Rectal smooth muscle tissue (tissue), 1 donor: Measurements from ENCODE around the gene TTPAL.

Experiments used
- H3K27ac ChIP-seq: one replicate; pipeline ENCODE4 v1.7.0; 2013; ENCODE audit warnings: low read depth, low read length, inconsistent platforms
- H3K27me3 ChIP-seq: one replicate; pipeline ENCODE4 v1.7.0; 2013; ENCODE audit warnings: low read length; ENCODE audit not compliant: control insufficient read depth, insufficient read depth
- H3K36me3 ChIP-seq: one replicate; pipeline ENCODE4 v1.7.0; 2013; ENCODE audit warnings: low read length; ENCODE audit not compliant: control insufficient read depth, insufficient read depth
- H3K4me1 ChIP-seq: one replicate; pipeline ENCODE4 v1.7.0; 2013; ENCODE audit warnings: low read length; ENCODE audit not compliant: control insufficient read depth, insufficient read depth
- H3K4me3 ChIP-seq: one replicate; pipeline ENCODE4 v1.7.0; 2013; ENCODE audit warnings: low read length
- H3K9ac ChIP-seq: one replicate; pipeline ENCODE4 v1.7.0; 2013; ENCODE audit warnings: low read length

The TTPAL gene

GRCh38 chr20:44521484-44522481, 46.1 kb downstream of the TTPAL start, which contains the start of gene SERINC3:
TSS of gene SERINC3 (minus strand) at chr20:44522070. CDS start at chr20:44521951, 119 bp downstream.
- H3K4me1 ChIP-seq = peaks cover 11% of the 10 kb centered on the region
- H3K9ac ChIP-seq = peak within 1 kb of the TSS; percentile 100
- peak within 1 kb of the TSS; percentile 99 for H3K27ac ChIP-seq
- peak within 1 kb of the TSS; percentile 100 for H3K4me3 ChIP-seq
- H3K36me3 ChIP-seq = no peaks in the 10 kb centered on the region
- no peaks in the 10 kb centered on the region for H3K27me3 ChIP-seq

- H3K4me1 ChIP-seq = peaks cover 11% of the 10 kb centered on the region
- H3K9ac ChIP-seq = no peak overlapping the region
- no peak overlapping the region for H3K4me3 ChIP-seq
- no peaks in the 10 kb centered on the region for H3K36me3 ChIP-seq
- no peaks in the 10 kb centered on the region for H3K27me3 ChIP-seq
- peak overlapping the region; percentile 99 for H3K27ac ChIP-seq
Measured at GRCh38 chr20:44522841-44523240, 47.2 kb downstream of the TTPAL start.

DNA sequence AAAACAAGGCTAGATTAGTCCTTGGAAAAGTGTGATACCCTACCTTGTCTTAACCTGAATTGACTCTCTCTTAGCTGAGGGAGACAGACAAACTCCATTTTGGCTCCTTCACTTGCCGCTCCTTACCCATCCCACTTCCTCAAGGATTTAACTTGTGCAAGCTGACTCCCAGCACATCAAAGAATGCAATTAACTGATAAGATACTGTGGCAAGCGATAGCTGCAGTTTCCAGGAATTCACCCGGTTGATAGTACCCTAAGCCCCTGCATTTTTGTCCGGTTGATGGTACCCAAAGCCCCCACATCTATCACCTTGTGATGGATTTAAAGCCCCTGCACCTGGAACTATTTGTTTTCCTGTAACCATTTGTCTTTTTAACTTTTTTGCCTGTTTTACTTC, 48.1 kb downstream of the TTPAL start:
- Histone ChIP-seq H3K36me3 (no peaks in the 10 kb centered on the region), H3K9ac (no peak overlapping the region), H3K4me1 (peaks cover 11% of the 10 kb centered on the region), H3K27me3 (no peaks in the 10 kb centered on the region), H3K4me3 (no peak overlapping the region), H3K27ac (no peak overlapping the region)

GRCh38 chr20:44526129-44526528, 50.5 kb downstream of the TTPAL start:
- no peaks in the 10 kb centered on the region for H3K36me3 ChIP-seq
- no peak overlapping the region for H3K9ac ChIP-seq
- H3K27ac ChIP-seq = no peak overlapping the region
- no peaks in the 10 kb centered on the region for H3K4me1 ChIP-seq
- H3K27me3 ChIP-seq = no peaks in the 10 kb centered on the region
- H3K4me3 ChIP-seq = no peak overlapping the region

DNA sequence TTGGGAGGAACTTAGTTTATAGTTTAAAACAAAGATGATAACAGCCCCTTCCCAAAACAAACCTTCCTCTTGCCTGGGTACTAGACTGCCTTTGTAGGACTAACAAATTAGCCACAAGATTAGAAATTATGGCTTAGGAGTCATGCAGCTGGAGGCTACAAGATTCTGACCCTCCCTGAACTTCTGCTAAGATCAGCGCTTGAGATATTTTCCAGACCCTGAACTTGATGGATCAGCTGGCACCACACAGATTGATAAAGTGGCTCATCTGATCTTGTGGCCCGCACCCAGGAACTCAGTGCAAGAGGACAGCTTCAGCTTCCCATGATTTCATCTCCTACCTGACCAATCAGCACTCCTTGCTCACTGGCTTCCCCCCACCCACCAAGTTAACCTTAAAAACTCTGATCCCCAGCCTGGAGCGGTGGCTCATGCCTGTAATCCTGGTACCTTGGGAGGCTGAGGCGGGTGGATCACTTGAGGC, 52.1 kb downstream of the TTPAL start:
- Histone ChIP-seq H3K4me1 (no peaks in the 10 kb centered on the region), H3K4me3 (no peak overlapping the region), H3K36me3 (no peaks in the 10 kb centered on the region), H3K9ac (no peak overlapping the region), H3K27ac (no peak overlapping the region), H3K27me3 (no peaks in the 10 kb centered on the region)

- Histone ChIP-seq H3K36me3 (no peaks in the 10 kb centered on the region), H3K4me3 (no peak overlapping the region), H3K4me1 (no peaks in the 10 kb centered on the region), H3K9ac (no peak overlapping the region), H3K27ac (no peak overlapping the region), H3K27me3 (no peaks in the 10 kb centered on the region)
Measured at GRCh38 chr20:44528309-44528708, 52.6 kb downstream of the TTPAL start.

DNA sequence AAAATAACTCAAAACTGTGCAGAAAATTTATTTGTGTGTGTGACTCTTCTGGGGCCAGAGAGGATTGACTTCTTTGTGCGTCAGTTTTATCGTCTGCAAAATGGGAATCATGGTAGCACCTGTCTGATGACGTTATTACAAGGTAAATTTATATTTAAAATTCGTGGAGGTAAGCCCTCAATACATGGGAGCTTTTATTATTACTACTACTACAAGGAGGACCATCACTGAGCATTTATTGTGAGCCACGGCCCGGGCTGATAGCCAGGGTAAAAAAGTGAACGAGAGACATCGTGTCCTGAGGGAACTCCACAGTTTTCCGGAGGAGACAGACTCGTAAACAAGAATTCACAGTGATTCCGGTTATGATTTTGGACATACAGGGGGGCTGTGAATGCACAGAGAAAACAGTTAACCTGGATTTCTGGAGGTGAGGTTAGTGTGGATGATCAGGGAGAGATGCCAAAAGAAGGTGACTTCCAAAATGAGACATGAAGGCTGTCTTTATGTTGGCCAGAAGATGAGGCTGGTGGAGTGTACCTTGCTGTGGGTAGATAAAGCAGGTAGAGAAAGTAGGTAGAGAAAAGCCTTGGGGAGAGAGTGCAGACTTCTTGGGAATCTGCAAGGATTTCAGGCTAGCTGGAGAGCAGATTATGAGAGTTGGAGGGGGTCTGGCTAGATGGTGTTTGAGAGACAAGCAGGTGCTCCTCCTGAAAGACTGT, 56.7 kb downstream of the TTPAL start:
- Histone ChIP-seq H3K9ac (no peak overlapping the region), H3K36me3 (no peaks in the 10 kb centered on the region), H3K4me3 (peak overlapping the region; percentile 84), H3K4me1 (peaks cover 15% of the 10 kb centered on the region), H3K27me3 (no peaks in the 10 kb centered on the region), H3K27ac (peak overlapping the region; percentile 67)

DNA sequence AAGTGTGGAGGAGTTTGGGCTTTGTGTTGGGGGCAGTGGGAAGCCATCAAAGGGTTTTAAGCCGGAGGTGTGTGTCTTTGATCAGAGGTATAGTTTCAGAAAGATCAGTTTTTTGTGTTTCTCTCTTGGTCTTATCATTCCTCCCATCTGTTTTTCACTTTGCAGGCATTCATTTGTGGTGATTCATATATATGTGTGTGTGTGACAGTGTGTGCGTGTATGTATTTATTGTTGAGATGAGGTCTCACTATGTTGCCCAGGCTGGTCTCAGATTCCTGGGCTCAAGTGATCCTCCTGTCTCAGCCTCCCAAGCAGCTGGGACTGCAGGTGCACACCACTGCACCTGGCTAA, 57.3 kb downstream of the TTPAL start:
- H3K27me3 ChIP-seq = no peaks in the 10 kb centered on the region
- H3K27ac ChIP-seq = peak overlapping the region; percentile 67
- no peaks in the 10 kb centered on the region for H3K36me3 ChIP-seq
- no peak overlapping the region for H3K9ac ChIP-seq
- H3K4me1 ChIP-seq = peaks cover 16% of the 10 kb centered on the region
- H3K4me3 ChIP-seq = peak overlapping the region; percentile 84

DNA sequence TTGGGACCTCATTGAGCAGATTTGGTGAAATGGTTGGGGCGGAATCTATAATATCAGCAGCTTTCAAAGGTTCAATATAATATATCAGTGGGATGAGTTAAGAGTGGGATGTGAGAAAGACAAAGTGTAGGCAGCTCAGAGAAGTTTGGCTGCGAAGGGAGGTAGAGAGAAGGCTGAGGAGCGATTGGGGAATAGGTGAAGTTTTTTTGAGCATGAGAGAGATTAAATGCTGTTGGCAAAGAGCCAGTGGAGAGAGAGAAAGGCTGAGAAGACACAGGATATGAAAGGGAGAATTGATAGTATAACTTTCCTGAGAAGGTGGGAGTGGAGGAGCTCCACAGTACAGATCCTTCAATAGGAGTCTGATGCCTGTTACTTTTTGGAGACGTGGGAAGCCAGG, 58.3 kb downstream of the TTPAL start:
- Histone ChIP-seq H3K4me3 (no peak overlapping the region), H3K36me3 (no peaks in the 10 kb centered on the region), H3K4me1 (peaks cover 18% of the 10 kb centered on the region), H3K9ac (no peak overlapping the region), H3K27ac (peak overlapping the region; percentile 67), H3K27me3 (no peaks in the 10 kb centered on the region)

GRCh38 chr20:44536175-44536574, 60.5 kb downstream of the TTPAL start:
- Histone ChIP-seq H3K4me3 (peak overlapping the region; percentile 25), H3K27me3 (no peaks in the 10 kb centered on the region), H3K9ac (no peak overlapping the region), H3K36me3 (no peaks in the 10 kb centered on the region), H3K27ac (peak overlapping the region; percentile 66), H3K4me1 (peaks cover 18% of the 10 kb centered on the region)

GRCh38 chr20:44537993-44538392, 62.3 kb downstream of the TTPAL start:
- Histone ChIP-seq H3K27ac (no peak overlapping the region), H3K4me3 (no peak overlapping the region), H3K9ac (no peak overlapping the region), H3K4me1 (peaks cover 28% of the 10 kb centered on the region), H3K27me3 (no peaks in the 10 kb centered on the region), H3K36me3 (no peaks in the 10 kb centered on the region)

GRCh38 chr20:44540834-44541233, 65.2 kb downstream of the TTPAL start:
- no peak overlapping the region for H3K4me3 ChIP-seq
- H3K36me3 ChIP-seq = no peaks in the 10 kb centered on the region
- H3K27ac ChIP-seq = peak overlapping the region; percentile 2
- peaks cover 25% of the 10 kb centered on the region for H3K4me1 ChIP-seq
- no peaks in the 10 kb centered on the region for H3K27me3 ChIP-seq
- H3K9ac ChIP-seq = no peak overlapping the region
